GM23248 (cell line): Measurements from ENCODE around the gene ELF1.

Experiments used
- EZH2 ChIP-seq: fragments of 200-600 bp; sonication (generic); IDR thresholded peaks from 2 replicates; pipeline ENCODE4 v1.6.1; 2018; ENCODE audit warnings: antibody characterized with exemption, mild to moderate bottlenecking; ENCODE audit not compliant: insufficient read depth, poor library complexity, severe bottlenecking
- EZH2phosphoT487 ChIP-seq: fragments of 200-600 bp; sonication (generic); IDR thresholded peaks from 2 replicates; pipeline ENCODE4 v1.6.1; 2018; ENCODE audit warnings: antibody characterized with exemption, moderate library complexity, mild to moderate bottlenecking, low read depth; ENCODE audit not compliant: insufficient read depth

GRCh38 chr13:40985381-40986100 lies 33.6 kb downstream of the ELF1 start:
- TF ChIP-seq EZH2phosphoT487 (no peak), EZH2 (no peak)
